ENCODE measurements around the gene ARID5A.

Gene ARID5A

DNA sequence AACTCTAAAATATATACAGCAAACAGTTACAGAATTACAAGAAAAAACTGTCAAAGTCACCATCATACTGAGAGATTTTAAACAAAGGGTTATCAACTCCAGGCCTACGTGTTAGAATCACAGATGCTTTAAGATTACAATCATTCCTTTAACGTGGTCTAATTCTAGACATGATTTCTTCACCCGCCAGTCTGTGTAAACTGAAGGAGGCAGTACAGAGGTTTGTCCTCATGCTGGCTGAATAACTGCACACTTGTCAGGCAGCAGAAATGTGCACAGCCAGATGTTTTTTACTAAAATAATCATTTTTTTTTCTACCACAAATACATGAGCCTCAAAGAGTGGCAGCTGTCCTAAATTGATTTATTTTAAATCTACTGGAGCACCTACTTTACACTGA lies 15.9 kb upstream of the ARID5A start:
- no peaks in the 10 kb centered on the region for H3K79me2 ChIP-seq (ENCODE audit: insufficient read depth, low read length)
- H3K27me3 ChIP-seq (ENCODE audit: insufficient read depth, low read length, poor library complexity, severe bottlenecking) = no peaks in the 10 kb centered on the region
- H3K4me2 ChIP-seq (ENCODE audit: low read depth, low read length, poor library complexity, severe bottlenecking) = no peak overlapping the region
- no peaks in the 10 kb centered on the region for H3K9me2 ChIP-seq (replicated peaks; ENCODE audit: low read depth, low read length)
- H3K4me3 ChIP-seq (ENCODE audit: low read length, poor library complexity, severe bottlenecking) = no peak overlapping the region
- no peak overlapping the region for H3K9ac ChIP-seq (ENCODE audit: low read depth, low read length, poor library complexity, severe bottlenecking)
- peaks cover 7% of the 10 kb centered on the region; the same call in 1 of the 2 replicates for H3K9me3 ChIP-seq (ENCODE audit: insufficient read depth, low read depth, low read length)
- peak overlapping the region; percentile 73; the same call in 1 of the 2 replicates for H2AFZ ChIP-seq (ENCODE audit: low read length)
- no peaks in the 10 kb centered on the region for H3K36me3 ChIP-seq (ENCODE audit: insufficient read depth, low read length)
- H4K20me1 ChIP-seq (ENCODE audit: insufficient read depth, low read length, poor library complexity, severe bottlenecking) = no peaks in the 10 kb centered on the region
- H3K4me1 ChIP-seq (ENCODE audit: insufficient read depth, low read length, poor library complexity, severe bottlenecking) = no peaks in the 10 kb centered on the region
- no peak for TF ChIP-seq EZH2phosphoT487 (IDR thresholded peaks at IDR 0.05; ENCODE audit: borderline replicate concordance)
- TF ChIP-seq CTCF (conservative IDR thresholded peaks at IDR 0.05; ENCODE audit: low read length) = peak; percentile 33
- H3F3A ChIP-seq (ENCODE audit: low read depth) = no peaks in the 10 kb centered on the region

GRCh38 chr2:96521219-96521618 lies 15.3 kb upstream of the ARID5A start:
- Histone ChIP-seq H3K4me1 (ENCODE audit: insufficient read depth, low read length, poor library complexity, severe bottlenecking) (no peaks in the 10 kb centered on the region), H3F3A (ENCODE audit: low read depth) (no peaks in the 10 kb centered on the region), H2AFZ (ENCODE audit: low read length) (peak overlapping the region; percentile 73), H3K36me3 (ENCODE audit: insufficient read depth, low read length) (no peaks in the 10 kb centered on the region), H3K9me2 (replicated peaks; ENCODE audit: low read depth, low read length) (no peaks in the 10 kb centered on the region), H3K27me3 (ENCODE audit: insufficient read depth, low read length, poor library complexity, severe bottlenecking) (no peaks in the 10 kb centered on the region), H3K9ac (ENCODE audit: low read depth, low read length, poor library complexity, severe bottlenecking) (no peak overlapping the region), H3K79me2 (ENCODE audit: insufficient read depth, low read length) (no peaks in the 10 kb centered on the region), H3K9me3 (ENCODE audit: insufficient read depth, low read depth, low read length) (peaks cover 7% of the 10 kb centered on the region; the same call in 1 of the 2 replicates), H3K4me2 (ENCODE audit: low read depth, low read length, poor library complexity, severe bottlenecking) (no peak overlapping the region), H4K20me1 (ENCODE audit: insufficient read depth, low read length, poor library complexity, severe bottlenecking) (no peaks in the 10 kb centered on the region), H3K4me3 (ENCODE audit: low read length, poor library complexity, severe bottlenecking) (no peak overlapping the region)
- TF ChIP-seq EZH2phosphoT487 (IDR thresholded peaks at IDR 0.05; ENCODE audit: borderline replicate concordance) (no peak), CTCF (conservative IDR thresholded peaks at IDR 0.05; ENCODE audit: low read length) (no peak)

DNA sequence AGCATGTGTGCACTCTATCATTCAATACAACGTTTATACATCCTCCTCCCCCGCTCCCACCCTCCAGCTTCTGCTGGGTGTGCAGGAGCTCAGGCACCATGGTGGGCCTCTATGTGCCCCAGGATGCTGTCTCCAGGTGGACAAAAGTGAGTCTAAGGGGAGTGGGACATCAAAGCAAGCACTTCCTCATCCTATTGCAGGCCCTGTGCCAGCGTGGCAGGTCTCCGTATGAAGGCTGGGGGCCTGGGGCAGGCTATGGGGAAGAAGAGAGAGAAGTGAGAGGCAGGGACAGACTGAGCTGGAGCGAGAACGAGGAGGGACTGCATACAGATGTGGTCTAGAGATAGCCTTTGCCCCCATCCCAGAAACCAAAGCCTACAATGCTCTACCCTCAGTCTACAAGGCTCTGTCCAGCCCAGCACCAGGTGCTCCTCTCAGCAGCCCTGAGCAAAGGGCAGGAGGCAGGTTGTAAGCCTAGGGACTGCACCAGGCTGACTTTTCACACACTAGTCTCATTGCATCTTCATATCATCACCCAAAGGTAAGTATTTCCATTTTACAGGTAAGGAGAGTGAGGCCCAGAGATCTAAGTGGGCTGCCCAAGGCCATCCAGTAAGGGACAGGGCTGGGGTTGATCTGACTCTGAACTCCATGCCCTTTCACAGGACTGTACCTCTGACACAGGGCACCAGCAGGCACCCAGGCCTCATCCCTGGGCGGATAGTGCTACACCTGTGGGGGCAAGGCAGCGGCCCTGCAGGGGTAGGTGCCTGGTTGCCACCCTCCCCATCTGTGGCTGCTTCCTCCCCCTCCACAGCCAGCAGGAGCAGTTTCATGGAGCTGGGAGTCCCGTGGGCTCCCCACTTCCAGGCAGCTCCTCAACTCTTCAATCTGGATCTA lies 14.0 kb upstream of the ARID5A start:
- no peak overlapping the region for H3K9ac ChIP-seq (ENCODE audit: low read depth, low read length, poor library complexity, severe bottlenecking)
- no peaks in the 10 kb centered on the region for H3K27me3 ChIP-seq (ENCODE audit: insufficient read depth, low read length, poor library complexity, severe bottlenecking)
- no peaks in the 10 kb centered on the region for H4K20me1 ChIP-seq (ENCODE audit: insufficient read depth, low read length, poor library complexity, severe bottlenecking)
- H3K9me3 ChIP-seq (ENCODE audit: insufficient read depth, low read depth, low read length) = 0 out of 2 replicates have a peak, but pooled peaks cover under 1% of the 10 kb centered on the region
- no peak overlapping the region; the same call in 1 of the 2 replicates for H2AFZ ChIP-seq (ENCODE audit: low read length)
- no peak overlapping the region for H3K4me3 ChIP-seq (ENCODE audit: low read length, poor library complexity, severe bottlenecking)
- H3F3A ChIP-seq (ENCODE audit: low read depth) = no peaks in the 10 kb centered on the region
- H3K4me2 ChIP-seq (ENCODE audit: low read depth, low read length, poor library complexity, severe bottlenecking) = no peak overlapping the region
- no peaks in the 10 kb centered on the region for H3K79me2 ChIP-seq (ENCODE audit: insufficient read depth, low read length)
- TF ChIP-seq CTCF (conservative IDR thresholded peaks at IDR 0.05; ENCODE audit: low read length) (no peak), EZH2phosphoT487 (IDR thresholded peaks at IDR 0.05; ENCODE audit: borderline replicate concordance) (no peak)
- peaks cover 5% of the 10 kb centered on the region for H3K4me1 ChIP-seq (ENCODE audit: insufficient read depth, low read length, poor library complexity, severe bottlenecking)
- H3K9me2 ChIP-seq (replicated peaks; ENCODE audit: low read depth, low read length) = no peaks in the 10 kb centered on the region
- no peaks in the 10 kb centered on the region for H3K36me3 ChIP-seq (ENCODE audit: insufficient read depth, low read length)
